GM18520 (cell line): ENCODE measurements around the gene PRR32.
"Not testable (repeated sequence)": the region's sequence is repeated elsewhere in the genome, so short reads cannot be mapped to it uniquely, and the experiment has no call there.

ENCODE experiments used
- ATAC-seq: cut with Tn5 transposase; IDR thresholded peaks from one replicate; pipeline ENCODE4 v1.9.1; 2021; ENCODE audit not compliant: unreplicated experiment

Gene PRR32, protein sequence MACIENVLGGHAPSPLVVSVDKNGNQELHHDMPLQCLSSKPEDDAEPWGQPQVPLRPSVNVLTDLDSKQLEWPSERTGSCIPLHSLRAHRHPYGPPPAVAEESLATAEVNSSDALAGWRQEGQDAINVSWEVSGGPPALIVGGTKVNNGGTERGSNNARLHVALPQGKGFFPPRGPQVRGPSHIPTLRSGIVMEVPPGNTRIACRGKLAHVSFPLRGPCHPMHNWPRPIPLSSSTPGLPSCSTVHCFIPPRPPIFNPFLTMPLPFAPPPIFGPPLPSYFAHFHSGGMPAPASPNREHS

DNA sequence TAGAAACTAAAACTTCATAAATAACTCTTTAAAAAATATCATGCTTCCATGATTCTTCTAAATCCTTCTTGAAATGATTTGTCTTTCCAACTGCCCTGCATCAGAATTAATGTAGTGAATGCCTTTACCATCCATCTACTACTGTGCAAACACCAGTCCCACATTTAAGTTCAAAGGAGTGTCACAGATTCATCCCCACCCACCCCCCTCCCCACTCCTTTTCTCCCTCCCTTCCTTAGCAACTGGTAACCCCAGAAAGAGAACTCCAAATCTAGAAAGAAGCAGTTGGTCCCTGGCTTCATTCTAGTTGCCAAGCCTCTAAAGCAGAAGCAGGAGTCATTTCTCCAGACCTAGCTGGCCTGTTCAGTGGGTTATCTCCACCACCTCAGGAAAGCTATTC is at the start of gene PRR32:
Gene PRR32, plus strand, starts transcription at position 301 of the 400 bp plus-strand sequence. CDS start 115 bp downstream, outside the sequence.
- ATAC-seq = no peak

DNA sequence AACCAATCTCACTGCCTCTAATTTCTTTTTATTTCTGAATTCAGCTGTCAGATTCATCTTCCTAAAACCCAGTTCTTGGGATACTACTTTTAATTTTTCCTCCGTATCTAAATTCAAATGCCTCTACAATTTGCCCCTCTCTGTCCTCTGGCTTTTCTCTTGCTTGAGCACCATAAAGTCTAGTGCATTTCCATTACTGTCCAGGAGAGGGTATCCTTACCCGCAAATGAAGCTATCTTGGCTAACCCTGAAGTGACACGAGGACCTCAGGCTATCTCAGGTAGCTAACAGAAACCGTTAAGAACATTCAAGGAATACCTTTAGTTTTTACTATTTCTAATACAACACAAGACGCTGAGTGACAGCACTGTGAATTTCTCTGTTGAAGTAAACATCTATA is 49.4 kb upstream of the PRR32 start:
- no peak for ATAC-seq

DNA sequence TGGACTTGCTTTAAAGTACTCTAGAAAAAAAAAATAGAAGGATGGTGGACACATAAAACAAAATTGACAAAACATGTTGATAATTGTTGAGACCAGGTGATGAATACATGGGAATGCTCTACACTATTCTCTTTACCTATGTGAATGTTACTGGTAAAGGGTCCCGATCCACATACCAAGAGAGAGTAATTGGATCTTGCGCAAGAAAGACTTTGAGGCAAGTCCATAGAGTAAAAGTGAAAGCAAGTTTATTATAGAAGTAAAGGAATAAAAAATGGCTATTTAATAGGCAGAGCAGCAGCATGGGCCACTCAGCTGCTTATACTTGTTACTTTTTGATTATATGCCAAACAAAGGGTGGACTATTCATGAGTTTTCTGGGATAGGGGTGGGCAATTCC is 34.0 kb upstream of the PRR32 start:
- ATAC-seq = no peak

DNA sequence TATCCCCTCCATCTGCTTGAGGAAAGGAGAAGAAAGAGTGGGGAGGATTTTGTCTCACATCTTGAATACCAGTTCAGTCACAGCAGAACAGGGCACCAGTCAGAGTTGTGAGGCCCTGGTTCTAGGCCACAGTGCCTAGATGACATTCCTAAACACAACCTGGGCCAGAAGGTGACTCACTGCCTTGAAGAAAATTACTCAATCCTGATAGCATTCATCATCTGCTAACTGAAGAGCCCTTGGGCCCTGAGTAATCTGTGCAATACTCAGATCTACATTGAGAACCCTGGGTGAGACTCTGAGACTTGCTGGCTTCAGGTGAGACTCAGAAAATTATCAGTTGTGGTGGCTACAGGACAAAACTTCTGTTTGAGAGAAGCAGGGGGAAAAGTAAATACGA is 20.5 kb upstream of the PRR32 start:
- ATAC-seq = no peak

DNA sequence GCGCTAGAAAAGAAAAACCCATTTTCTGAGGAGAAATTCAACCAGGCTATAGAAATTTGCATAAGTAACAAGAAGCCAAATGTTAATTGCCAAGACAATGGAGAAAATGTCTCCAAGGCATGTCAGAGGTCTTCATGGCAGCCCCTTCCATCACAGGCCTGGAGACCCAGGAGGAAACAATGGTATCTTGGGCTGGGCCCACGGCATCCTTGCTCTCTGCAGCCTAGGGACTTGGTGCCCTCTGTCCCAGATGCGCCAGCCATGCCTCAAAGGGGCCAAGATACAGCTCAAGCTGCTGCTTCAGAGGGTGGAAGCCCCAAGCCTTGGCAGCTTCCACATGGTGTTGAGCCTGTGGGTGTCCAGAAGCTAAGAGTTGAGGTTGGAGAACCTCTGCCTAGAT is 12.7 kb upstream of the PRR32 start:
- ATAC-seq = not testable (repeated sequence)

DNA sequence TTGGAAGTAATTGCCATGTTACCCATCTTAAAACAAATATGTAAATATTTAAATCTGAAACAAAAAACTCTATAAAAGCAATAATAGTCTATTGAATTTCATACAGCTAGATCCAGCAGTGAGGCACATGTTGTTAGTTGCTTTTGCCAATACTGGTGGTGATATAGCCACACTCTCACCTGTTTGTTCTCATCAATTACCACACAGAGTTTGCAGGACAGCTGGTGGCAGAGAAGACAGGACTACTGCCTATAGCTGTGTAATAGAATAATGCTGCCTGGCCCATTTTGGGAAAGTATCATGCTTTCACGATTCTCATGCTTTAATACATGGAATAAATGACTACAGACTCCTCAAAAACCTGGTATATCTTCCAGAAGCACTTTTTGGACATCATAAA is 3.7 kb upstream of the PRR32 start:
- no peak for ATAC-seq

DNA sequence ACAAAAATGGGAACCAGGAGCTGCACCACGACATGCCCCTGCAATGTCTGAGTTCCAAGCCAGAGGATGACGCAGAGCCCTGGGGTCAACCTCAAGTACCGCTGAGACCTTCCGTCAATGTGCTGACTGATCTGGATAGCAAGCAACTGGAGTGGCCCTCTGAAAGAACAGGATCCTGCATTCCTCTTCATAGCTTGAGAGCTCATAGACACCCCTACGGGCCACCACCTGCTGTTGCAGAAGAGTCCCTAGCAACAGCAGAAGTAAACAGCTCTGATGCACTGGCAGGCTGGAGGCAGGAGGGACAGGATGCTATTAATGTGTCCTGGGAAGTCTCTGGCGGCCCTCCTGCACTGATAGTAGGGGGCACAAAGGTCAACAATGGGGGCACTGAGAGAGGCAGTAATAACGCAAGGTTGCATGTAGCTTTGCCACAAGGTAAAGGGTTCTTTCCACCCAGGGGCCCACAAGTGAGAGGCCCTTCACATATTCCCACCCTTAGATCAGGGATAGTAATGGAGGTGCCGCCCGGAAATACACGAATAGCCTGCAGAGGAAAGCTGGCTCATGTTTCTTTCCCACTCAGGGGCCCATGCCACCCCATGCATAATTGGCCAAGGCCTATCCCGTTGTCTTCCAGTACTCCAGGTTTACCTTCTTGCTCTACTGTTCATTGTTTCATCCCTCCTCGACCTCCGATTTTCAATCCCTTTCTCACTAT is 1.3 kb downstream of the PRR32 start:
- ATAC-seq = no peak

DNA sequence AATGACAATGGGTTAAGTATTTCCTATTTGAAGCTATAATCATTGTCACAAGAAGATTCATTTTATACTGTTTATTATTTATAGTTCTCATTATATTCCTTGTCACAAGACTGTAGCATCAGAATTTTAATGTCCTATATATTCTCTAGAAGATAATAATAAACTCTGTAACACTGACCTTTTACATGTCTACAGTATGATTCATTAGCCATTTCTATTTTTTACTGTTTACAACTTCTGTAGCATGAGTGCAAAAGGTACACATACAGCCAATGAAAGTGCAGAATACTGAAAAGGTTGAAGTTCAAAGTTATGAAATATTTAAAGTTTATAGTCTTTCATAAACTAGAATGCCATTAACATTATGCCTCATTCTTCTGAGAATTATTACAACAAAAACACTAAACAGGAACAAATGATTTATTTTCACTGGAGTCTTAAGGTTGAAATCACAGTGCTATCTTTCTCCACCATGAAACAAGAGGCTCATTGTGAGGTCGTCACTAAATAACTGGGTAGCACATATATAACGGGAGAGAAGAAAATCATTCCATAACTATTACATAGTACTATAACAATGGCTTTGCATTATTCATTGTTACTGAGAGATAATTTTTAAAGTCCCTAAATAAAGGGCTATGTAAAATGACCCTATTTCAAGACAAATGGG is 4.9 kb downstream of the PRR32 start:
- ATAC-seq = no peak

DNA sequence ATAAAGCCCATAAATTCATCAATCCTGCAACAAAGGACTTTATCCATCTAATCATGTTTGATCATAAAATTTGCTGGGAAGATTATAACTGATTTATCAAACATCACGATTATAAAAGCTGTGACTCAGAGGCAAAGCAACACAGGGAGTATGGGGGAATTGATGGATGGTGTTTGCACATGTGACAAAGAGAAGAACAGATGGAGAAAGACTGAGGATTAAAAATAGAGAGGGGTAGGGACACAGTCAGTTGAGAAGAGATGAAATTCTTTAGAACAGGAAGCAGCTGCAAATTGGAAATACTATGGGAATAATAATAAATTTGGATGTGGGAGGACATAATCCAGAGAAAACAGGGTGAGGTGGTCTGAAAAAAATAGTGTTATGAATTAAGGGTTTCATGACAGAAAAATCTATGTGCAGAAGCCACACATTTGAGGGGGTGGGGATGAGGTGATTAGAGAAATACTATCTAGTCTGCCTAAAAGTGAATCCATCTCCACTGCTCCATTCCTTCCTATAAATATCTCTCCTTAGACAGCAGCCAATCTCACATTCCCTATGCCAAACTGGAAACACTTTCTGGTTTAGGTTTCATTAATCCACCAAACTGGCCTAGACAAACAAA is 6.2 kb downstream of the PRR32 start:
- ATAC-seq = no peak

DNA sequence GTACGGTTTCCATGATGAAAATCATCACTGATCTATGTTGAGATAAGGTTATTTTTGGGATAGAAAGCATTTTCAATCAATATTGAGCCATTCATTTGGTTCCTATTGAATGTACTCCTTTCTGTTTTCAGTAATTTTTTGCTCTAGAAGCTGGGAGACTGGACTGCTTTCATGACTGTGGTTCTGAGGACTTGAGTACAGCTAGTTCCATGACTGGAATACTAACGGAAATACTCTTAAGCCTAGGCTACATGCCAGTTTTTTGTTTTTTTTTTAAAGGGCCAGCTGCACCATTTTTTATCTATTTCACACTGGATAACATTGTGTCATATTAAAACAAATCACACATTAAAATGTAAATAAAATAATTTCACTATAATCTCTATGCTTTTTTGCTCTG is 16.7 kb downstream of the PRR32 start:
- no peak for ATAC-seq

DNA sequence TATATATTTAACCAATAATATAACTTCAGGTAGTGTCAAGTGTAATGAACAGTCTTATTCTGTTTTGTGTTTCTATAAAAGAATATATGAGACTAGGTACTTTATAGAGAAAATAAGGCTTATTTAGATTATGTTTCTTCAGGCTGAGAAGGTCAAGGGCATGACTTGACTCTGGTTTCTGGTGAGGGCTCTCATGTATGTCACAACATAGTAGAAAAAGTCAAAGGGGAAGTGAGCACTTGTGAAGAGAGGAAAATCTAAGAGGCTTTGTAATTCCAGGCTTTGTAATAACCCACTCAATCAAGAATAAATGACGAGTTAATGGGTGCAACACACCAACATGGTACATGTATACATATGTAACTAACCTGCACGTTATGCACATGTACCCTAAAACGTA is 27.6 kb downstream of the PRR32 start:
- no peak for ATAC-seq

DNA sequence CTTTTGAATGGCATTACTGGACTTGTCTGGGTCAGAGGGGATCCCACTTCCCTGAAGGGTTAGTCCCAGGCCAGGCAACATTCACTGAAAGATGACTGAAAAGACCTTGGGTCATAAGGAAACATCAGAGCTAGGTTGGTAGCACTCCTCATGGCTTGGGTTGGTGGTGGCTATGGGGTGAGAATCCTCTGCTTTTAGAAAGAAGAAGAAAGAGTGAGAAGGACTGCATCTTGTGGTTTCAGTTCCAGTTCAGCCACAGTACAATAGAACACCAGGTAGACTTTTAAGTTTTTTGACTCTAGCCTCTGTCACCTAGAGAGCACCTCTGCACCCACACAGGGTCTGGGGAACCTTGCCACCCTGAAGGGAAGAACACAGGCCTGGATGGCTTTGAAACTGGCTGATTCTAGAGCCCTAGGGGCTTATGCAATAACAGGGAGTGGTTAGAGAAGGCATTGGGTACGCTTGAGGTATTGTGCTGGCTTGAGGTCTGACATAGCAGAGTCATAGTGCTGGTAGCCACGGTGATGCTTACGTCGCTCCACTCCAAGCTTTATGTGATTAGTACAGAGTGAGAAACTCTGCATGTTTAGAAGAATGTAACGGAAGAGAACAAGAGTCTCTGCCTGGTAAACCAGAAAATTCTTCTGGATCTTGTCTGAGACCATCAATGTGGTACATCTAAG is 36.5 kb downstream of the PRR32 start:
- no peak for ATAC-seq
